Adrenal gland (tissue), 12 donors: ENCODE results near the gene MAZ. TPM values are rescaled to one million over a fixed set of nuclear protein-coding genes. Genes with fewer than 3 reads are reported as not detected.
"Not testable (repeated sequence)": the region's sequence is repeated elsewhere in the genome, so short reads cannot be mapped to it uniquely, and the experiment has no call there.

Experiments used
- DNase-seq, 7 donors: peaks; one replicate each; pipeline ENCODE4 v3.0.0-alpha.2; 2019 to 2020
- H3K27ac ChIP-seq, 5 donors: fragments of 200-600 bp; sonication (generic) in 4 of 5; 1 replicate in 3 of 5; 2 replicates in 2 of 5; pipeline versions ENCODE4 v1.5.1 to v1.8.0; 2016 to 2020; ENCODE audit warnings: mild to moderate bottlenecking in 1 of 5
- H3K27me3 ChIP-seq: fragments of 200-600 bp; 2 replicates; pipeline ENCODE4 v1.8.0; 2021
- H3K36me3 ChIP-seq, 2 donors: fragments of 200-600 bp; replicated peaks in 1 of 2; 1 replicate in 1 of 2; 2 replicates in 1 of 2; pipeline versions ENCODE4 v1.5.1 to v1.8.0; 2018 to 2022
- H3K4me1 ChIP-seq, 2 donors: fragments of 200-600 bp; replicated peaks in 1 of 2; 1 replicate in 1 of 2; 2 replicates in 1 of 2; pipeline versions ENCODE4 v1.5.1 to v1.8.0; 2018 to 2021
- H3K4me3 ChIP-seq, 4 donors: fragments of 200-600 bp; sonication (generic) in 3 of 4; one replicate each; pipeline ENCODE4 v1.5.1; 2016 to 2018
- H3K9me3 ChIP-seq, 3 donors: fragments of 200-600 bp; sonication (generic) in 1 of 3; replicated peaks in 1 of 3; 1 replicate in 2 of 3; 2 replicates in 1 of 3; pipeline versions ENCODE4 v1.5.1 to v1.8.0; 2016 to 2021
- POLR2A ChIP-seq, 2 donors: fragments of 450-650 bp; IDR thresholded peaks; one replicate each; pipeline ENCODE4 v1.6.1; 2017; ENCODE audit warnings: antibody characterized with exemption in 2 of 2, mild to moderate bottlenecking in 2 of 2, moderate library complexity in 1 of 2
- WGBS, 4 donors: extraction: QIAGEN DNeasy Blood & Tissue Kit in 2 of 4; methylation state at CpG; one replicate each; pipeline versions ENCODE4 v1.1.5 to v1.1.7; 2013 to 2017; 5-methylcytosine and 5-hydroxymethylcytosine counted together
- intact Hi-C, 2 donors: fragments of 100-400 bp; cut with DNase I; formaldehyde crosslinking; loops; one replicate each; pipeline versions ENCODE4 v1.14.1 to v1.15.0; 2022 to 2023
- polyA plus RNA-seq, 3 donors: library from polyadenylated mRNA; stranded (reverse); fragments of 200-250 nt in 2 of 3; fragments of 350-450 nt in 1 of 3; fragmentation: Illumina TruSeq in 1 of 3; extraction: RNeasy Lipid Tissue Mini Kit (QIAGEN cat#74804) in 1 of 3; gene quantifications; one replicate each; pipeline ENCODE4 v1.2.3, GENCODE V29; 2013 to 2014
- total RNA-seq, 9 donors: library from RNA; depleted of rRNA in 4 of 9; stranded (reverse); fragments of >200 nt in 4 of 9; fragments of 120-200 nt in 1 of 9; fragmentation: NEBNext Ultra II Directional in 1 of 9; extraction: Animal tissue kit (Norgen Biotek cat#: 25700) in 1 of 9; gene quantifications; one replicate each; pipeline versions ENCODE4 v1.1.0 to v1.2.4, GENCODE V29; 2013 to 2023
- TF ChIP-seq, protein P1 (sequence below), 6 experiments: fragments of 450-650 bp in 4 of 6; fragments of 200-600 bp in 2 of 6; sonication (generic) in 1 of 6; IDR thresholded peaks; 1 replicate in 5 of 6; 2 replicates in 1 of 6; pipeline versions ENCODE4 v1.5.1 to v1.8.0; 2016 to 2021; ENCODE audit warnings: antibody characterized with exemption in 6 of 6, mild to moderate bottlenecking in 2 of 6, moderate library complexity in 1 of 6
- donor health status: healthy with polysubstance abuse.
- donor health status: Bipolar disorder and iron deficiency.
- donor health status: DM: yes; HTN: yes; CAD: no.
- donor health status: DM: no; HTN: no; CAD: no.
- donor health status: DM: no; HTN: no; CAD: no.
- donor health status: DM: yes; HTN: yes; CAD: no.

MAZ gene
- total and polyA plus RNA-seq, 12 donors, result 78.8 to 304 (median 143) TPM

DNA sequence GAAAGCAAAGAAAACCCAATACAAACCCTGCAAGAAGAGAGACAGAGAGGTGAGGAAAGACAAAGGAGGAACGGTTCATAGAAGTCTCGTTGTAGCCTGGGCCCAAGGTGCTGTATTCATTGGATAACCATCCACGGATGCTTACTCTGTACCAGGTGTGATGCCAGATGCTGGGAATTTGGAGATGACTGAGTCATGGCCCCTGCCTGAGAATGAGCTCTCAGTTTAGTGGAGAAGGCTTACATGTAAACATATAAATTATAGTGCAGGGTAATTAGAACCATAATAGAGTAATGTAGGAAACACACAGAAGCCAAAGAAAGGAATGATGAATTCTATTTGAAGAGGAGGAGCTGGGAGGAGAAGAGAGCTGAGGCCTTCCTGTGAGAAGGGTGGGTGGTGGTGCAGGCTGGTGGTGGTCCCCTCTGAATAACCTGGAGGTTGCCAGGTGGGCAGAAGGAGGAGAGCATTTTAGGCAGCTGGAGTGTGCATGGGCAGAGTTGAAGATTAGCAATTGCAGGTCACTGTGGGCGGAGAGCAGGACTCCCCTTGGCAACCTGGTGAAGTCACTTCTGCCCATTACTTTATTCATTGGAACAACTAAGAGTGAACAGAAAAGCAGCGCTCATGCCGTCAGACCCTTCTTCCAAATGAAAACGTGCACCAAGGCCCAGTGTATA lies 35.9 kb upstream of the MAZ start:
- Histone ChIP-seq H3K36me3 (no peaks in the 10 kb centered on the region), H3K4me1 (no peaks in the 10 kb centered on the region), H3K4me3 (no peak overlapping the region), H3K9me3 (no peaks in the 10 kb centered on the region), H3K27ac (no peak overlapping the region), H3K27me3 (no peaks in the 10 kb centered on the region)
- intact Hi-C loops, result loop anchor here in 1 of 2 donors (10.0 kb wide), 1 partner anchor 76 kb away; no protein-coding TSS in a partner anchor
- no peak for TF ChIP-seq POLR2A (IDR thresholded peaks at IDR 0.05)
- TF ChIP-seq, protein P1, sequence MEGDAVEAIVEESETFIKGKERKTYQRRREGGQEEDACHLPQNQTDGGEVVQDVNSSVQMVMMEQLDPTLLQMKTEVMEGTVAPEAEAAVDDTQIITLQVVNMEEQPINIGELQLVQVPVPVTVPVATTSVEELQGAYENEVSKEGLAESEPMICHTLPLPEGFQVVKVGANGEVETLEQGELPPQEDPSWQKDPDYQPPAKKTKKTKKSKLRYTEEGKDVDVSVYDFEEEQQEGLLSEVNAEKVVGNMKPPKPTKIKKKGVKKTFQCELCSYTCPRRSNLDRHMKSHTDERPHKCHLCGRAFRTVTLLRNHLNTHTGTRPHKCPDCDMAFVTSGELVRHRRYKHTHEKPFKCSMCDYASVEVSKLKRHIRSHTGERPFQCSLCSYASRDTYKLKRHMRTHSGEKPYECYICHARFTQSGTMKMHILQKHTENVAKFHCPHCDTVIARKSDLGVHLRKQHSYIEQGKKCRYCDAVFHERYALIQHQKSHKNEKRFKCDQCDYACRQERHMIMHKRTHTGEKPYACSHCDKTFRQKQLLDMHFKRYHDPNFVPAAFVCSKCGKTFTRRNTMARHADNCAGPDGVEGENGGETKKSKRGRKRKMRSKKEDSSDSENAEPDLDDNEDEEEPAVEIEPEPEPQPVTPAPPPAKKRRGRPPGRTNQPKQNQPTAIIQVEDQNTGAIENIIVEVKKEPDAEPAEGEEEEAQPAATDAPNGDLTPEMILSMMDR (IDR thresholded peaks at IDR 0.05), result no peak
- DNase-seq, result no peak
- 73 to 79% (median 76%) methylated on average over 7 of the region's 7 CpGs for WGBS, 4 donors

DNA sequence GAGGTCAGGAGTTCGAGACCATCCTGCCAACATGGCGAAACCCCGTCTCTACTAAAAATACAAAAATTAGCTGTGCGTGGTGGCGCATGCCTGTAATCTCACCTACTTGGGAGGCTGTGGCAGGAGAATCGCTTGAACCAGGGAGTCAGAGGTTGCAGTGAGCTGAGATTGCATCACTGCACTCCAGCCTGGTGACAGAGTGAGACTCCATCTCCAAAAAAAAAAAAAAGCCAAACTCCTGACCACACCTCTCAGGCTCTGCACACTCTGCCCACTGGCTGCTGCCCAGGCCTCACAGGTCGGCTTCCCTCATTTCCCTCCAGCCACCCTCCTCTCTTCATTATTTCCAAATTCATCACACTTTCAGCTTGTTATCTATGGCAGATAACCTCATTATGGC lies 34.0 kb upstream of the MAZ start:
- not testable (repeated sequence) for H3K36me3 ChIP-seq, DNase-seq, H3K27me3 ChIP-seq, H3K9me3 ChIP-seq, H3K27ac ChIP-seq, H3K4me3 ChIP-seq, H3K4me1 ChIP-seq
- intact Hi-C loops, result loop anchor here in 1 of 2 donors (10.0 kb wide), 1 partner anchor 78 kb away; no protein-coding TSS in a partner anchor
- WGBS, 4 donors, result 75 to 84% (median 79%) methylated on average over 6 to 7 of the region's 7 CpGs

DNA sequence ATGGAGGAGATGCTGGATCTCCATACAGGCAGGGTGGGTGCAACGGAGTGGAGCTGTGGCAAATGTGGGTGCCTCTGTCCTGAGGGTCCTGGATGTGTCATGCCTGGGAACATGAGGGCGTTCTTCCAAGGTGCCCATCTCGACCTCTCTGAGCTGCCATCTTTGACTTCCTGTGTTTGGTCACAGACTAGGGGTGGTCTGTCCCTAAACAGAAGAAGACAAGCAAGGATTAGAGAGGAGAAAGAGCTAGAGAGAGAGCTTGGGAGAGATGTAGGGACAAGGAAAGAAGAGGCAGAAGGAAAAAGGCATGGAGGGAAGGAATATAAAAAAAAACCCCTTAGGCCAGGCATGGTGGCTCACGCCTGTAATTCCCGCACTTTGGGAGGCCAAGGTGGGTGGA lies 31.6 kb upstream of the MAZ start:
- no peaks in the 10 kb centered on the region for H3K4me1 ChIP-seq
- no peaks in the 10 kb centered on the region for H3K9me3 ChIP-seq
- no peak for DNase-seq
- no peaks in the 10 kb centered on the region for H3K36me3 ChIP-seq
- no peaks in the 10 kb centered on the region for H3K27me3 ChIP-seq
- WGBS, 4 donors, result 83 to 91% (median 85%) methylated on average over 5 of the region's 5 CpGs
- no peak overlapping the region for H3K27ac ChIP-seq
- no peak overlapping the region for H3K4me3 ChIP-seq
- TF ChIP-seq POLR2A (IDR thresholded peaks at IDR 0.05), result no peak
- TF ChIP-seq, protein P1 (IDR thresholded peaks at IDR 0.05), result no peak
- intact Hi-C loops, result loop anchor here in 1 of 2 donors (10.0 kb wide), 1 partner anchor 80 kb away; no protein-coding TSS in a partner anchor

DNA sequence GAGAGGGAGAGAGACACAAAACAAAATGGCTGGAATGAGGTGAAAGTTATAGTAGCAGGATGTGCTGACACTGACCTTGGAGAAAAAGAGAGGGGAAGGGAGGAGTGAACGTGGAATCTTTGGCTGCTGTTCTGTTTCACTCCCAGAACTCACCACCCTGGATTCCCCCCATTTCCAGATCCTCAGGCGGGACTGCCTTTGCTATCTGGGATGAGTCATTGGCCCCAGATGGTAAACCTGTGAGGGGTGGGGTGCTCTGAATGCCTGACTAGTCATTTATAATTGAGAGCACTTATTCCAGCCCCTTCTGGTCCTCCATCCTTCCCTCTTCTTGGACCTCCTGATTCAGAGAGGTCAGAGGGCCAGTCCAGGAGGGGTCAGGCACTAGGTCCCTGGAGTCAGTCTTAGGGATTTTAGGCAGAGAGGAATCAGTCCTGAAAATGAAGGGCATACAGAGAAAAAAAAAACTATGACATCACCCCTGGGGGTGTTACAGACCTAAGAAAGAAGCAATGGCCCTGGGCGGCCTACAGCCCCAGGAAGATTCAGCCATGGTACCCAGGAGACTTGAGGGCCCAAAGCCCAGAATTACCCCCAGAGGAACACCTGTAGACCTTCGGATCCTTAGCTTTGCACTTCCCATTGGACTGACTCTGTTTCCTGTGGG lies 30.5 kb upstream of the MAZ start:
- TF ChIP-seq POLR2A (IDR thresholded peaks at IDR 0.05), result no peak
- TF ChIP-seq, protein P1 (IDR thresholded peaks at IDR 0.05), result no peak
- Histone ChIP-seq H3K9me3 (no peaks in the 10 kb centered on the region), H3K4me3 (no peak overlapping the region), H3K27ac (no peak overlapping the region), H3K36me3 (no peaks in the 10 kb centered on the region), H3K4me1 (no peaks in the 10 kb centered on the region), H3K27me3 (no peaks in the 10 kb centered on the region)
- intact Hi-C loops, result loop anchor here in 1 of 2 donors (10.0 kb wide), 1 partner anchor 81 kb away; no protein-coding TSS in a partner anchor
- WGBS, 4 donors, result 61 to 71% (median 67%) methylated on average over 4 of the region's 4 CpGs
- DNase-seq, result no peak
